GDM1 (cell line): ENCODE data around the gene BBS2.

ENCODE experiments used
- DNase-seq: peaks from one replicate; lab custom pipeline; 2025; lab: John Stamatoyannopoulos, UW

BBS2 gene

GRCh38 chr16:56477096-56477878 lies 42.5 kb downstream of the BBS2 start:
- no peak for DNase-seq

GRCh38 chr16:56475201-56475600 lies 44.6 kb downstream of the BBS2 start:
- DNase-seq: no peak

DNA sequence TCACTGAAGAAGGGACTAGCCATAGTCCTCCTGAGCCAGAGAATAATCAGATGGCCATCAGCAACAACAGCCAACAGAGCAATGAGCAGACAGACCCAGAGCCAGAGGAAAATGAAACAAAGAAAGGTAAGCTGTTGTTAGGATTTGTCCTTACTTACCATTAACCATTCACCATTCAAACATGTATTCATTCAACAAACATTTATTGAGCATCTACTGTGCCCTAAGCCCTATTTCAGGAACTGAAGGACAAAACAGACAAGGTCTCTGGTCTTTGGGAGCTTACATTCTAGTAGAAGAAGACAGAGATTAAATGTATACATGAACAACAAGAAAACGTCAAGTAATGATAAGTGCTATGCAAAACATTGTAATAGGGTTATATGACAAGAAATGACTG lies 49.2 kb downstream of the BBS2 start:
- no peak for DNase-seq

- DNase-seq: no peak
Observed at GRCh38 chr16:56470232-56470631, 49.6 kb downstream of the BBS2 start.

GRCh38 chr16:56469748-56470147 lies 50.1 kb downstream of the BBS2 start:
- DNase-seq: no peak

DNA sequence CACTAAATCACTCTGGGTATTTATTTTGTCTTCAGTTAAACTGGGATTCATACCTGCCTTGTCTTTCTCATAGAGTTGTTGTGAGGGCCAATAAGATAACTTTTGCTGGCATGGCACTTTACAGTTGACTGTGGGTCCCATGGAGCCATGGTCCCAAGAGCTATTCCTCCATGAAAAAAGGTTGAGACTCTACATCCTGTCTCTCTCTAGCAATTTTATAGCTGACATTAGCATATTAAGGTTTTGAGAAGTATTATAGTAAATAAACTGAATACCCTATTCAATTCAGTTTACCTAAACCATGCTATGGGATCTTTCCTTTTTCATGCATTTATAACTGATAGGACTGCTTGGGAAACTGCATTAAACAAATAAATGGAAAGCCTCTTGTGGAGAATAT lies 51.0 kb downstream of the BBS2 start:
- no peak for DNase-seq

- DNase-seq: no peak
Observed at GRCh38 chr16:56466344-56466743, 53.5 kb downstream of the BBS2 start.

DNA sequence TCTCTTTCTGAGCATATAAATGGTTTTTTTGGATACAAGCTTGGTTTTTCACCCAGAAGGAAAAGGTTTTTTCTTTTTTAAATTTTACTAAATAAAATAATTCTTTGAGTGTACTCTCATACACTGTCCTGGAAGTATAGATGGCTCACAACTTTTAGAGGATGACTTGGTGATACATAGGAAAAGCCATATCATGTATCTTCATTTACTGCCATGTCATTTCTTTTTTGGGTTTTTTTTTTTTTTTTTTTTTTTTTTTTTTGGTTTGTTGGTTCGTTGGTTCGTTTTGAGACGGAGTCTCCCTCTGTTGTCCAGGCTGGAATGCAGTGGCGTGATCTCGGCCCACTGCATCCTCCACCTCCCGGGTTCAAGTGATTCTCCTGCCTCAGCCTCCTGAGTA lies 56.7 kb downstream of the BBS2 start:
- DNase-seq: no peak

DNA sequence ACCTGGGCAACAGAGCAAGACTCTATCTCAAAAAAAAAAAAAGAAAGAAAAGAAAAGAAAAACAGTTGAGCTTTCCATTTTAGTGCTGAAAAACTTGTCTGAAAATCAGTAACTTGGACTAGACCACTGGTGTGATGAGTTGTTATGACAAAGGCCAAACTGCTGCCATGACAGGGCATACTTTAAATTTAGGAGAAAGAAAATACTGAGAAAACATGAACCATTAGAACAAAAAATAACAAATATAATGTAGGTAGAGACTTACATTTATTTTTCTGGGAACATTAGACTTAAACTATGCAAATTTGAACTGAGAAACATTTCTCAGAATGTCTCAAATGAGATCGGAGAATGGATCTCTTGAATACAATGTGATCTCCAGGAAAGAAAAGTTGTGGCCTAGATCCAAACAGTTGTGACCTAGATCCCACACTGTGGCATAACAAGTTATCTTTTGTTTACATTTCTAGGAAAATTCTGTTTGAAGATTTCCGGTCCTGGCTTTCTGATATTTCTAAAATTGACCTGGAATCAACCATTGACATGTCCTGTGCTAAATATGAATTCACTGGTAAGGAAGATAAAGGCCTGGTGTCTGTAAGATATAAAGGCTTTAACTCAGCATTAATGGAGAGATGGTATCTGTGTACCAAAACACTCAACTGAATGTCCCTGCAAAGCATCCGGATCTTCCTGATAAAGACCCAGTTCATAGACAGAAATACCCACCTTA lies 57.6 kb downstream of the BBS2 start:
- no peak for DNase-seq

- no peak for DNase-seq
Observed at GRCh38 chr16:56460101-56460500, 59.7 kb downstream of the BBS2 start.

- DNase-seq: no peak
Observed at GRCh38 chr16:56457927-56458470, 61.8 kb downstream of the BBS2 start.

- DNase-seq: no peak
Observed at GRCh38 chr16:56451753-56452689, 67.8 kb downstream of the BBS2 start.

DNA sequence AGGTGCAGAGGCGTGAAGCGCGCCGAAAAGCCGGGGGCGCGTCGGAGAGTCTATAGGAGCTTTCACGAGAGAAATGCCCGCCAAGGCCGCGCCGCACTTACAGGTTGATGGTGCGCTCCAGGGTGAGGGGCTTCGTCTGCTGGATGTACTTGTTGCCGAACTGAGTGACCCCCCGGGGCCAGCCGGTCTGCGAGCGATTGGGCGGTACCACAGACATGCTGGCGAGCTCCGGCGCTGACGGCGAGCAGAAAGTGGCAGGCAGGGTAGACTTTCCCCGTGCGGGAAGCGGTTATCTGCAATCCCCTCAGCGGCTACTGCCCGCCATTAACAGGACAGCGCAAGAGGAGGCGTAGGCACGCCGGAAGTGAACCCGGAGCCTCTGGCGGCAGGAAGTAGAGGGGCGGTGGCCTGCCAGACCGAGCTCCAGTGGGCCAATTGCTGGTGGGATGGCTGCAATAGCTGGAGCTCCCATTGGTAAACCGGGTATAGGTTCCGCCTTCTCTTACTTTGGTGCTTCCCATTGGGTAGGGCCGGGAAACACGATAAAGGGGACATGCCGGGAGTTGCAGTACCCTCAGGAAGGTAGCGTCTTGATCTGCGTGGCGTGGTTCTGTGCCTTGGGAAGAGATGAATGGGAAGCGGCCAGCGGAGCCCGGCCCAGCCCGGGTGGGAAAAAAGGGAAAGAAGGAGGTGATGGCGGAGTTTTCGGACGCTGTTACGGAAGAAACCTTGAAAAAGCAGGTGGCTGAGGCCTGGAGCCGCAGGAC lies 68.7 kb downstream of the BBS2 start, which contains the start of the genes NUDT21 and OGFOD1:
Gene NUDT21, minus strand, starts transcription at position 347 of the 767 bp plus-strand sequence. Its CDS starts 130 bp downstream, at position 217.
Gene OGFOD1, plus strand, starts transcription at position 569 of the 767 bp plus-strand sequence. Its CDS starts 59 bp downstream, at position 628.
- DNase-seq: peak; percentile 83

DNA sequence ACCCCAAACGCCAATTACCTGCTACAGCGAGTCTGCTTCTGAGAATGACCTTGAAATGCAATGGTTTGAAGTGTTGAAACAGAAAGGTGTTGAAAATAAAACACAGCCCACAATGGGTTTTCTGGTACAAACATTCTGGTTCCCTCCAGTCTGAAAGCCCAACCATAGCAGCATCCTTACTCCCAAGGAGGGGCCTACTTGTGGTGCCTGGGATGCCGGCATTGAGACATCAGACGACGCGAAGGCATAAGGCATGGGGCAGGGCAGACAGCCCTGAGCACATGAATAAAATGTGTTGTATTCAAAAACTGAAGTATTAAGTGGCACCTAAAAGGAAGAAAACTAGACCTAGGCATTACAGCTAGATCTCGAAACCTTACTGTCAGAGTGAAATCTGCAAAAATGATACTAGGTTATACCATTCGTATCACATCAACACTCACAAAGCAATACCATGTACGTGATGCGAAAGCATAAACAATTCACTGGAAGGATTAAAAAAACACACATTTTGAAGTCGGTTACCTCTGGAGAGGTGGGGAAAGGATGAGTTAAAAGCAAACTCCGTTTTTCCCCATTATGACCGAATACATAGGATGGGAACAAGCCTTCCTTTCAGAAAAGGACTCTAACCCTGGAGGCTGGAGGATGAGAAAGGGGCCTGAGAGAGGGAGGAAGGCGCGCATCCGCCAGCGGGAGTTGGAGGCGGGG lies 69.4 kb downstream of the BBS2 start:
- DNase-seq: no peak

DNA sequence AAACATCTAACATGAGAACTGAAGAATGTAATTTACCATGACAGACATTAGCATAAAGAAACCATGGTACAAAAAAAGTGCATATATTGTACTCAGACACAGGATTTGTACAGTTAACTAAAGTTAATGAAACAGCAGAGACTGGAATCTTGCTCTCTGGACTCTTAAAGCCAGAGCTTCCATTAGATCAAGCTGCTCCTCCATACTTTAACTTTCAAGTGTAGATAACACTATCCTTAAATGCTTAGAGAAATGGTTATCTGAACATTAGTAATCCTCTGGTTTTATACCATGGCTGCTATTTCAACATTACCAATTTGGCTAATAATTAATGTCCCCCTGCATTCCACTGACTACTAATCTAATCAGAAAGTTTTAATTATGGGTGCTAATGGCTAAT lies 71.8 kb downstream of the BBS2 start:
- no peak for DNase-seq

GRCh38 chr16:56447286-56447685 lies 72.5 kb downstream of the BBS2 start:
- no peak for DNase-seq

DNA sequence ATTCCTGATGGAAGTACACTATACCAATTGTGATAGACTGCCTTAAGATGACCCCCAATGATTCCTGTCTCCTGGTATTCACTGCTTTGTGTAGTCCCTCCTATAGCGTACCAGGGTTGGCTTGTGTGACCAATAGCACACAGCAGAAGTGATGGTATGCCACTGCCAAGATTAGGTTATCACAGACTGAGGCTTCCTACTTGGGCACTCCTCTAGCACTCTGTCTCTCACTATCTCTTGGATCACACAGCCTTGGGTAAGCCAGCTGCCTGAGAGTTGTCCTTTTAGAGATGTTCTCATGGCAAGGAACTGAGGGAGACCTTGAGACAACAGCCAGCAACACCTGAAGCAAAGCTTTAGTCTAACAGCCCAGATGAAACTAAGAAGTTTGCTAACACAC lies 81.8 kb downstream of the BBS2 start:
- DNase-seq: no peak

DNA sequence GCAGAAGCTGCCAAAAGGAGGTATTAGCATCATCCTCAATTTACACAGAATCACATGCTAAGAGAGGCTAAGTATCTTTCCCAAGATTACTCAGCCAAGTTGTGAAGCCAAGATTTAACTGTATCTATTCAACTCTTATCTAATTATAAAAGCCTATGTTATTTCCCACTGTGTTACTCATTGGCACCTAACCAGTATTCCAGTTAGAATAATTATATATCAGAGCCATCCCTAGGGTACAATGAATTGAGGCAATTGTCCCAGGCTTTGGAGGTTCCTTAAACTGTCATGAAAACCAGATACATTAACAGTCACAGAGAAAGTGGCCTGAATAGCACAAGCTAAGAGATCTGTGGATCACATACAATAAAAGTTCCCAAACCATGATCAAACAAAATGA lies 83.6 kb downstream of the BBS2 start:
- DNase-seq: no peak
